HG02588 (cell line): ENCODE measurements around the gene CMTM2.
A peak's percentile ranks its signal among the peaks of the same experiment; 100 is the strongest.
"Not testable (repeated sequence)": the region's sequence is repeated elsewhere in the genome, so short reads cannot be mapped to it uniquely, and the experiment has no call there.

ENCODE experiments used
- ATAC-seq: cut with Tn5 transposase; IDR thresholded peaks from one replicate; pipeline ENCODE4 v1.9.1; 2021; ENCODE audit warnings: mild to moderate bottlenecking, moderate library complexity; ENCODE audit not compliant: unreplicated experiment

The CMTM2 gene

GRCh38 chr16:66605177-66605978 lies 26.1 kb downstream of the CMTM2 start:
- peak; percentile 9 for ATAC-seq

- peak; percentile 47 for ATAC-seq
Observed at GRCh38 chr16:66605979-66606751, 26.9 kb downstream of the CMTM2 start.

DNA sequence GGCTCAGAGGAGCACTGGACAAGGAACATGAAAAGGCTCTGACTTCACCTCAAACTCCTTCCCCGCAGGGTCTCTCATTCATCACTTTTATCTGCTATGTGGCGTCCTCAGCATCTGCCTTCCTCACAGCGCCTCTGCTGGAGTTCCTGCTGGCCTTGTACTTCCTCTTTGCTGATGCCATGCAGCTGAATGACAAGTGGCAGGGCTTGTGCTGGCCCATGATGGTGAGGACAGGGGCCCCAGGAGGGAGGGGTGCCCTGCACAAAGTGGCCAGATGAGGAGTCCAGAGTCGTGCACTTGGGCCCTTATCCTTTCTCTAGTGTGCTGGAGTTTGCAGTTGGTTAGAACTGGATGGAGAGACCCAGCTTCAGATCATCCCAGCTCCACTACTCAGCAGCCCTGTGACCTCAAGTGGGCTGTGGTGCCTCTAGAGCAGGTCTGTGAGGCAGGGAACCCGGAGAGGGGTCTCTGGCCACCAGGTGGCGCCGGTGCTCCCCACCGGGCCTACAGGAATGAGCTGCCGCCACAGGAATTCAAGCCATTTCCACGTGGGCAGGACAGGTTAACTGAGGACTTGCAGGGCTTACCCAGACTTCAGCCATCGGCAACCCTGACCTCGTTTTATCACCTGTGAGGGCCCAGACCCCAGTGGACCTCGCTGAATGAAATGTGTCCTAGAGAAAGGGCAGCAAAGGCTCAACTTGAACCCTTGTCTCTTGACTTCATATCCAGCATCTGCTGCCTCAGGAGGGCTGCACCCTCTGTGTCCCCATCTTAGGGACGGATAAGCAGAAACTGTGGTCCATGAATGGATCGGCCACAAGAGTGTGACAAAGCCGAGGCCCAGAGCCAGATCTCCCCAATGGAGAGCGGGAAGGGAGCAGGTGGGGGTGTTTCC lies 29.2 kb downstream of the CMTM2 start:
- ATAC-seq: no peak

DNA sequence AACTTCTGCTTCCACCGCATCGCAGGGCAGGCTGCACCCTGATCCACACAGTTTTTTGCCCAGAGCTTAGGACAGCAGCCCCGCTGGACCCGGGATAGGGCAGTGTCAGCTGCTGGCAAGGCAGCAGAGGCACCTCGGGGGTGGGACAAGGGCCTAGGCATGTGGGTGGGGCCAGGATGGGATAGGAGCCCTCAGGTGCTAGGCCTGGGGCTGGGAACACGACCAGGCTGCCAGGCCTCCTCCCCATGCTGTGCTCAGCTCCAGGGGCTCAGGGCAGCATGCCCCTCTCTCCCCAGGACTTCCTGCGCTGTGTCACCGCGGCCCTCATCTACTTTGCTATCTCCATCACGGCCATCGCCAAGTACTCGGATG lies 29.9 kb downstream of the CMTM2 start:
- ATAC-seq: no peak

- ATAC-seq: no peak
Observed at GRCh38 chr16:66610111-66610820, 31.0 kb downstream of the CMTM2 start.

DNA sequence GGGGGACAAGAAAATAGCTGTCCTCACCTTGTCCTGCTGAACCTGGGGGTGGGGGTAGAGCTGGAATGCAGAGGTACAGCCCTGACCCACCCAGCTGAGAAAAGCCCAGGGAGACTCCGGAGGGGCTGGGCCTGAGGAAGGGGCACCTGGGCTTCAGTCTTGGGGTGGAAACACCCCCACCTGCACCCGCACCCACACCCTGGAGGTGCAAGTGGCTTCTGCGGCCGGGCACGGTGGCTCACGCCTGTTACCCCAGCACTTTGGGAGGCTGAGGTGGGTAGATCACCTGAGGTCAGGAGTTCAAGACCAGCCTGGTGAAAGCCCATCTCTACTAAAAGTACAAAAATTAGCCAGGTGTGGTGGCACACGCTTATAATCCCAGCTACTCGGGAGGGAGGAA lies 32.6 kb downstream of the CMTM2 start:
- ATAC-seq: not testable (repeated sequence)

GRCh38 chr16:66612422-66612821 lies 33.2 kb downstream of the CMTM2 start:
- ATAC-seq: no peak

DNA sequence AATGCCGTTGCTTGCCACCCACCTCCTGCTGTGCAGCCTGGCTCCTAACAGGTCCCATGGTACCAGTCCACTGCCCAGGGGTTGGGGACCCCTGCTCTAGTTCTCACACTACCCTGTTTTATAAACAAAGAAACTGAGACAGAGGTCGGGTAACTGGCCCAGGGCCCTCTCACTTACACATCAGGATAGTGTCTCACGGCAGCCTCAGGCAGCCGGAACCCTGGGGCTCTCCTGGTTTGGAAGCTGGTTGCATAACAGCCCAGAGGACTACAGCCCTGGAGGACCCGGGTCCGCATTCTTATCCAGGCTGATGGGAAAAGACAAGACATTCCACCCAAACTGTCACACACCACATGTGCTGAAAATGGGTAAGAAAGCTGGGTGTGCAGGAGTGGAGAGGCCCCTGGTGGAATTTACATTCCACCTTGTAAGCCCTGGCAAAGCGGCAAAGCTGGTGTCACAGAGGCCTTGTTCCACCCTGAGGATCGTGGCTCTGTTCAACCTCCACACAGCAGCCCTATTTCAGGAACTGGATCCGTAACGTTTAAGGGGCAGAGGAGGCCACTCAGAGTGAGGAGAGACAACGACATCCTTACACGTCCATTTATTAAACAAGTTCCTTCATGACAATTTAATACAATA lies 35.0 kb downstream of the CMTM2 start:
- no peak for ATAC-seq

- no peak for ATAC-seq
Observed at GRCh38 chr16:66616169-66616568, 36.9 kb downstream of the CMTM2 start.

- no peak for ATAC-seq
Observed at GRCh38 chr16:66616592-66616991, 37.3 kb downstream of the CMTM2 start.

- ATAC-seq: no peak
Observed at GRCh38 chr16:66617010-66617434, 37.8 kb downstream of the CMTM2 start.

- no peak for ATAC-seq
Observed at GRCh38 chr16:66617728-66618127, 38.5 kb downstream of the CMTM2 start.

GRCh38 chr16:66618588-66619375 lies 39.5 kb downstream of the CMTM2 start:
- no peak for ATAC-seq

DNA sequence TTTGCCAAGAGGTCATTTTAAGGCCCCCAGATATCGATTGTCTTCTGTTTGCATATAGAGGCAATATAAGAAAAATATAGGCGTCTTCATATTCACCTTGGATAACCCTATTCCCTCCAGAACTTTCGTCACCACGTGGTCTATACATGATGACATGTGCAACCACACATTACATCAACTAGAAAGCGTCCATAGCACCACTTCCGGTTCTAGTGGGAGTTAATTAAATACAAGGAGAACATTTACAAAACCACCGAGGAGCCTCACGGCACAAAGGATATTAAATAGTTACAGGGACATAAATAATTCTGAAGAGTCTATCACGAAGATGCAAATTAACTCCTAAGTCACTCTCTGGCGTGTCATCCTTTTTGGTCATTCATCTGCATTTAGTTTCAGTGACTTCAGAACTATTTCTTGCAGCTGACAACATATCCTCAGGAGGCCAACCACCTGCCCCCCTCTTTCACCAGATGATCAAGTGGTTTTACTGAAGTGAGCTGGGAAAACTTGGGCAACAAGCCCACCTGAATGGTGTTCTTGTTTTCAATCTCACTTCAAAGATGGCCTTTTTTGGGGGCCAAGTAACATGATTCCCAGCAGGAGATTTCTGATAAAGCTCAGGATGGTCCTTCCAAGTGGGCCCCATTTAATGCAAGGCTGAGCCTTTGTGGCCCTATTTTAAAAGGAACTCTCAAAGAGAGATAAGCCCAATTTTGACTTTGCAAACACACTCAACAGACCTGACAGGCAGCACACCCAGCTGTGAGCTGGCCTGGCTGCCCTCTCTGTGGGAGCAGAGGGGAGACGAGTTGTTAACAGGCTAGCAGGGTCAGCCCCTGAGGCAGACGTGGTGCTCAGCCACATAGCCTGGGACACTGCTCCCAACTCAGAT lies 40.5 kb downstream of the CMTM2 start:
- no peak for ATAC-seq

GRCh38 chr16:66620429-66620795 lies 41.1 kb downstream of the CMTM2 start:
- no peak for ATAC-seq

GRCh38 chr16:66621973-66622372 lies 42.7 kb downstream of the CMTM2 start:
- ATAC-seq: no peak

DNA sequence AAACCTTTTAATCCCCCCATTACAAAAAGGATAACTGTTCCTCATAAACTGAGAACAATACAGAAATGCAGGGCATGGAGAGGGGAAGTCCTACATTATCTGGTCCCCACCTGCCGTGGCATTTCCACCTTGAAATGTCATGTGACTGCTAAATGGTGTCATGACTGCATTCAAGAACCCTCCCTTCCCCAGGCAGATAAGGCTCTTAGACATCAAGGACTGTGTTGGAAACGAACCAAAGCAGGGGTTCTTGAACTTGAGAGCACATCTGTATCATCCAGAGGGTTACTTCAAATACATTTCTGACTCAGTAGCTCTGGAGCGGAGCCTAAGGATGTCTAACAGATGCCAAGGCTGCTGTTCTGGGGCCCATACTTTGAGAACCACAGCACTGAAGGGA lies 43.6 kb downstream of the CMTM2 start:
- no peak for ATAC-seq

DNA sequence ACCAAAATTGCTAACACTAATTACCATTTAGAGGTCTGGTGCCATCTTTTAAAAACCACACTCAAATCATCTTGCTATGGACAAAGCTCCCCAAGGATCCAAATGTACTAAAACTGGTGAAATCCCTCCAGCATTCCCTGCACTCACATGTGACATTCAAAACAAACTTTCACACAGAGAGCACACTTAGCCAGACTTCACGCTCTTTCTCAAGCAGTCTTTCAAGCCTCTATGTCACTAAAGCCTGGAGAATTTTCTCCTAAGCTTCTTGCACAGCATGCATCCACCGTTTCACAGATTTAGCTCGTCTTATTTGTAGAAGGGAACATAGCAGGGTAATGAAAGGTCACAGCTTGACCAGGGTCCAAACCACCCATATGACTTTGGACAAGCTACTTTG lies 44.5 kb downstream of the CMTM2 start:
- ATAC-seq: no peak
